ENCODE measurements around the gene ZDHHC14. TPM values are rescaled to one million over a fixed set of nuclear protein-coding genes. Genes with fewer than 3 reads are reported as not detected.

ZDHHC14 gene
- total and polyA plus RNA-seq, 2 of the 8 experiments (the other 6 are each of a cell fraction or from before 2014, with no cell fraction given): 2.9 to 5.3 TPM

GRCh38 chr6:157683707-157684106 lies 302.7 kb downstream of the ZDHHC14 start:
- no peak overlapping the region for H3K4me3 ChIP-seq (ENCODE audit: extremely low read depth in 1 of 4, insufficient read depth in 2 of 4, low read depth in 3 of 4, low read length in 4 of 4)
- DNase-seq (ENCODE audit: low read depth in 1 of 2, low spot score in 2 of 2) (no peak), FAIRE-seq (no peak)
- H3K23ac ChIP-seq (ENCODE audit: insufficient read length): no peak overlapping the region
- H3K4ac ChIP-seq (replicated peaks; ENCODE audit: insufficient read length, low read depth, low read length): no peak overlapping the region
- no peak overlapping the region for H4K5ac ChIP-seq (ENCODE audit: insufficient read length, low read depth, low read length)
- no peak overlapping the region; the same call in 1 of the 2 replicates for H2BK12ac ChIP-seq (ENCODE audit: low read depth, low read length)
- no peaks in the 10 kb centered on the region for H4K20me1 ChIP-seq (replicated peaks in 1 of 2; ENCODE audit: control insufficient read depth in 1 of 2, insufficient read depth in 2 of 2, low read length in 2 of 2)
- no peaks in the 10 kb centered on the region; a peak in 1 of 7 replicates for H3K27me3 ChIP-seq (replicated peaks in 1 of 4; ENCODE audit: control insufficient read depth in 3 of 4, extremely low read depth in 1 of 4, insufficient read depth in 3 of 4, low read length in 3 of 4)
- no peak overlapping the region for H2AFZ ChIP-seq (ENCODE audit: low read length)
- no peak overlapping the region for H2BK120ac ChIP-seq (replicated peaks; ENCODE audit: low read depth, low read length)
- no peak overlapping the region for H3K4me2 ChIP-seq (ENCODE audit: insufficient read depth in 1 of 2, low read depth in 2 of 2, low read length in 2 of 2)
- H3K14ac ChIP-seq (ENCODE audit: insufficient read length): no peak overlapping the region
- H3K23me2 ChIP-seq (ENCODE audit: low read depth, low read length): no peaks in the 10 kb centered on the region
- H3K4me1 ChIP-seq (replicated peaks in 1 of 4; ENCODE audit: control insufficient read depth in 3 of 4, insufficient read depth in 4 of 4, low read length in 3 of 4): no peaks in the 10 kb centered on the region; a peak in 1 of 7 replicates
- no peak overlapping the region for H3K27ac ChIP-seq (ENCODE audit: low read depth, low read length)
- no peaks in the 10 kb centered on the region for H3K79me1 ChIP-seq (ENCODE audit: low read depth, low read length)
- no peaks in the 10 kb centered on the region for H3K79me2 ChIP-seq (ENCODE audit: control insufficient read depth in 1 of 2, insufficient read depth in 2 of 2, low read length in 2 of 2)
- no peak overlapping the region for H2BK20ac ChIP-seq (ENCODE audit: low read length)
- ChIA-PET CTCF (ENCODE audit: partially characterized antibody) (interaction anchor here (1.1 to 1.3 kb wide), 2 partner anchors 13 to 369 kb away, joined by 3 to 4 read pairs; no protein-coding TSS in a partner anchor), POLR2A (ENCODE audit: partially characterized antibody) (no interaction called here)
- no peak for TF ChIP-seq SRF (IDR thresholded peaks at IDR 0.05; ENCODE audit: low read depth, low read length)
- TF ChIP-seq BCL11A (IDR thresholded peaks at IDR 0.05; ENCODE audit: low read depth in 2 of 2, low read length in 2 of 2): no peak
- H4K91ac ChIP-seq (replicated peaks; ENCODE audit: insufficient read length, low read length): no peak overlapping the region
- H3K9me3 ChIP-seq (ENCODE audit: insufficient read depth in 2 of 2, low read depth in 1 of 2, low read length in 1 of 2): no peaks in the 10 kb centered on the region
- H4K8ac ChIP-seq (ENCODE audit: extremely low read depth, insufficient read depth, low read length): no peak overlapping the region; the same call in 1 of the 2 replicates
- no peak overlapping the region for H2BK5ac ChIP-seq (ENCODE audit: low read depth, low read length)
- 94% methylated on average over 8 of the region's 8 CpGs; no CpG with 5 or more reads in 1 of the 2 experiments for WGBS, 2 experiments (ENCODE audit: extremely low coverage in 1 of 2, insufficient coverage in 1 of 2, insufficient read length in 1 of 2, insufficient replicate concordance in 2 of 2, low coverage in 1 of 2, low lambda C conversion rate in 2 of 2, missing lambda C conversion rate in 1 of 2)
- no peak overlapping the region for H3K56ac ChIP-seq (replicated peaks; ENCODE audit: insufficient read length, low read depth, low read length)
- no peak overlapping the region for H2AK5ac ChIP-seq (ENCODE audit: low read depth, low read length)
- H3K18ac ChIP-seq (ENCODE audit: extremely low read depth, low read length): no peak overlapping the region
- no peak overlapping the region for H2BK15ac ChIP-seq (ENCODE audit: low read length)
- no peaks in the 10 kb centered on the region for H3K36me3 ChIP-seq (ENCODE audit: control insufficient read depth in 2 of 4, insufficient read depth in 4 of 4, low read length in 3 of 4)
- no peak overlapping the region for H3K9ac ChIP-seq (replicated peaks in 1 of 4; ENCODE audit: extremely low read depth in 1 of 4, low read depth in 3 of 4, low read length in 3 of 4)
